Activated CD8-positive, alpha-beta memory T cell treated with anti-CD3 and anti-CD28 coated beads for 4 hours (primary cell): ENCODE data around the gene ZNRF1.
"Not testable (repeated sequence)": the region's sequence is repeated elsewhere in the genome, so short reads cannot be mapped to it uniquely, and the experiment has no call there.

Experiments
- DNase-seq, 2 donors: peaks; one replicate each; pipeline ENCODE4 v3.0.0-alpha.2; 2020; ENCODE audit warnings: low read depth in 2 of 2

The ZNRF1 gene

GRCh38 chr16:75113541-75114121, 114.8 kb downstream of the ZNRF1 start:
- no peak for DNase-seq

GRCh38 chr16:75114179-75114945, 115.5 kb downstream of the ZNRF1 start:
- DNase-seq, result no peak

- no peak for DNase-seq
Measured at GRCh38 chr16:75114946-75115825, 116.4 kb downstream of the ZNRF1 start.

GRCh38 chr16:75116081-75116910, 117.5 kb downstream of the ZNRF1 start, which contains the start of gene LDHD:
Gene LDHD, minus strand, starts transcription at chr16:75116780. Its CDS starts 60 bp downstream, at chr16:75116720.
- DNase-seq, result no peak

GRCh38 chr16:75116911-75117245, 118.1 kb downstream of the ZNRF1 start:
- no peak for DNase-seq

GRCh38 chr16:75118943-75119539, 120.2 kb downstream of the ZNRF1 start:
- DNase-seq, result no peak

GRCh38 chr16:75120253-75120652, 121.4 kb downstream of the ZNRF1 start:
- no peak for DNase-seq

GRCh38 chr16:75121949-75122568, 123.2 kb downstream of the ZNRF1 start:
- DNase-seq, result no peak

- DNase-seq, result no peak
Measured at GRCh38 chr16:75122609-75123008, 123.8 kb downstream of the ZNRF1 start.

GRCh38 chr16:75127713-75128415, 129.0 kb downstream of the ZNRF1 start:
- no peak for DNase-seq

GRCh38 chr16:75129421-75130149, 130.8 kb downstream of the ZNRF1 start:
- DNase-seq, result not testable (repeated sequence)

GRCh38 chr16:75130150-75130771, 131.4 kb downstream of the ZNRF1 start:
- no peak for DNase-seq

GRCh38 chr16:75131081-75131480, 132.3 kb downstream of the ZNRF1 start:
- DNase-seq, result no peak

GRCh38 chr16:75138233-75138632, 139.4 kb downstream of the ZNRF1 start:
- no peak for DNase-seq

GRCh38 chr16:75138636-75139035, 139.8 kb downstream of the ZNRF1 start:
- no peak for DNase-seq

GRCh38 chr16:75139498-75139897, 140.7 kb downstream of the ZNRF1 start:
- no peak for DNase-seq

- no peak for DNase-seq
Measured at GRCh38 chr16:75143941-75144340, 145.1 kb downstream of the ZNRF1 start.

- DNase-seq, result no peak
Measured at GRCh38 chr16:75147968-75148310, 149.1 kb downstream of the ZNRF1 start.
